Left ventricle myocardium inferior (tissue), 1 donor: ENCODE measurements around the gene ERICH3. TPM values are rescaled to one million over a fixed set of nuclear protein-coding genes. Genes with fewer than 3 reads are reported as not detected.
"Not testable (repeated sequence)": the region's sequence is repeated elsewhere in the genome, so short reads cannot be mapped to it uniquely, and the experiment has no call there.

ENCODE experiments used
- DNase-seq: peaks from one replicate; pipeline ENCODE4 v3.0.0-alpha.2; 2020
- H3K27ac ChIP-seq: fragments of 200-600 bp; replicated peaks from 2 replicates; pipeline ENCODE4 v1.8.0; 2021
- H3K27me3 ChIP-seq: fragments of 200-600 bp; 2 replicates; pipeline ENCODE4 v1.8.0; 2021; ENCODE audit warnings: low read depth
- H3K36me3 ChIP-seq: fragments of 200-600 bp; 2 replicates; pipeline ENCODE4 v1.8.0; 2021
- H3K4me1 ChIP-seq: fragments of 200-600 bp; 2 replicates; pipeline ENCODE4 v1.8.0; 2021
- H3K4me3 ChIP-seq: fragments of 200-600 bp; 2 replicates; pipeline ENCODE4 v1.8.0; 2021; ENCODE audit warnings: mild to moderate bottlenecking, moderate library complexity
- H3K9me3 ChIP-seq: fragments of 200-600 bp; replicated peaks from 2 replicates; pipeline ENCODE4 v1.8.0; 2021
- CTCF ChIP-seq: fragments of 200-600 bp; IDR thresholded peaks from 2 replicates; pipeline ENCODE4 v1.8.0; 2021; ENCODE audit warnings: antibody characterized with exemption, mild to moderate bottlenecking, borderline replicate concordance
- intact Hi-C: fragments of 100-400 bp; cut with micrococcal nuclease; formaldehyde crosslinking; loops from one replicate; pipeline ENCODE4 v1.11.0; 2022
- total RNA-seq: library from RNA; stranded (reverse); fragmentation: NEBNext Ultra II Directional; extraction: Animal tissue kit (Norgen Biotek cat#: 25700); gene quantifications from one replicate; pipeline ENCODE4 v1.2.1, GENCODE V29; 2021
- donor health status: DM: no; HTN: yes; CAD: no; lungs with severe emphysema.

Gene ERICH3
- total RNA-seq, 1 donor from 2014 or later: not detected

GRCh38 chr1:74681449-74681848 is 7.9 kb upstream of the ERICH3 start:
- intact Hi-C loops: no loop called here
- H3K27me3 ChIP-seq: peaks cover 1% of the 10 kb centered on the region
- DNase-seq: no peak
- no peak overlapping the region for H3K4me3 ChIP-seq
- H3K9me3 ChIP-seq: no peaks in the 10 kb centered on the region
- no peak for TF ChIP-seq CTCF
- H3K27ac ChIP-seq: no peak overlapping the region
- H3K36me3 ChIP-seq: no peaks in the 10 kb centered on the region
- no peaks in the 10 kb centered on the region for H3K4me1 ChIP-seq

- intact Hi-C loops: no loop called here
- Histone ChIP-seq H3K27me3 (peaks cover 6% of the 10 kb centered on the region), H3K4me1 (no peaks in the 10 kb centered on the region), H3K4me3 (no peak overlapping the region), H3K9me3 (no peaks in the 10 kb centered on the region), H3K27ac (no peak overlapping the region), H3K36me3 (no peaks in the 10 kb centered on the region)
- no peak for DNase-seq
- no peak for TF ChIP-seq CTCF
These were observed 7.4 kb upstream of the ERICH3 start for GRCh38 chr1:74681001-74681400.

GRCh38 chr1:74679811-74680210 is 6.2 kb upstream of the ERICH3 start:
- intact Hi-C loops: no loop called here
- Histone ChIP-seq H3K27me3 (peaks cover 18% of the 10 kb centered on the region), H3K4me1 (no peaks in the 10 kb centered on the region), H3K4me3 (no peak overlapping the region), H3K27ac (no peak overlapping the region), H3K9me3 (no peaks in the 10 kb centered on the region), H3K36me3 (no peaks in the 10 kb centered on the region)
- DNase-seq: no peak
- no peak for TF ChIP-seq CTCF

- Histone ChIP-seq H3K36me3 (no peaks in the 10 kb centered on the region), H3K9me3 (no peaks in the 10 kb centered on the region), H3K27ac (no peak overlapping the region), H3K27me3 (peaks cover 37% of the 10 kb centered on the region), H3K4me3 (no peak overlapping the region), H3K4me1 (peaks cover 7% of the 10 kb centered on the region)
- TF ChIP-seq CTCF: no peak
- DNase-seq: no peak
- intact Hi-C loops: no loop called here
These were observed 4.3 kb upstream of the ERICH3 start for GRCh38 chr1:74677926-74678325.

GRCh38 chr1:74674278-74675048 is 871 bp upstream of the ERICH3 start:
- no peak for DNase-seq
- intact Hi-C loops: no loop called here
- TF ChIP-seq CTCF: no peak
- Histone ChIP-seq H3K36me3 (no peaks in the 10 kb centered on the region), H3K4me1 (peaks cover 7% of the 10 kb centered on the region), H3K27me3 (peaks cover 49% of the 10 kb centered on the region), H3K9me3 (peaks cover 19% of the 10 kb centered on the region), H3K27ac (no peak overlapping the region), H3K4me3 (no peak overlapping the region)

GRCh38 chr1:74670866-74671265 is 2.7 kb downstream of the ERICH3 start:
- H3K4me3 ChIP-seq, H3K4me1 ChIP-seq, H3K36me3 ChIP-seq, DNase-seq, intact Hi-C loops, H3K27ac ChIP-seq: not testable (repeated sequence)
- Histone ChIP-seq H3K9me3 (peaks cover 19% of the 10 kb centered on the region), H3K27me3 (peaks cover 42% of the 10 kb centered on the region)
